Measurements from ENCODE around the gene APAF1. TPM values are rescaled to one million over a fixed set of nuclear protein-coding genes. Genes with fewer than 3 reads are reported as not detected.
"Not testable (repeated sequence)": the region's sequence is repeated elsewhere in the genome, so short reads cannot be mapped to it uniquely, and the experiment has no call there.

APAF1 gene
- total and polyA plus RNA-seq, 10 of the 15 experiments (the other 5 are each of a cell fraction or from before 2014, with no cell fraction given), result 4.2 to 19.1 (median 14.2) TPM

DNA sequence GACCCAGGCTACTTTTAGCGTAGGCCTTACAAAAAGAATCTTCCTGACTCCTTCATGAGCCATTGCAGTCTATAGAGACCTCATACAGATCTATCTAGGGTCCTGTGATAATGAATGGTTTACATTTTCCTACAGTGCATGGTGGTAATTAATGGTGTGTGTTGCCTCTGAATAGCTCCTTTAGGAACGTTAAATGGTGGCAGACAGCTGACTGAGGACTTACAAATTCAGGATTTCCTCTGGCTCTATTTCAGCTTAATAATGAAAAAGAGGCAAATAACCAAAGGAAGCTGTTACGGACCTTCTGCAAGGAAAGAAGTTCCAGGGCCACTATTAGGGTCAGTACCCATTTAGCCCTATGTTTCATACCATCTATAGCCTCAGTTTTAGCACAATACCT is 5.6 kb upstream of the APAF1 start:
- H3K27ac ChIP-seq (ENCODE audit: control insufficient read depth, insufficient read depth), result no peak overlapping the region
- ATAC-seq, result no peak
- no peak overlapping the region for H3K4me3 ChIP-seq
- H3K79me2 ChIP-seq (ENCODE audit: control insufficient read depth, insufficient read depth, low read length), result peaks cover 79% of the 10 kb centered on the region
- RAD21 ChIA-PET (ENCODE audit: unreplicated experiment), result interaction anchor here (0.8 to 1.2 kb wide), 2 partner anchors 27 to 45 kb away, joined by 3 read pairs; no protein-coding TSS in a partner anchor
- CTCF ChIA-PET, result interaction anchor here (1.0 to 3.7 kb wide), 8 partner anchors 8 to 74 kb away, joined by 3 to 13 read pairs (median 4); no protein-coding TSS in a partner anchor
- no peak for DNase-seq (ENCODE audit: low read depth, low spot score)
- no peak overlapping the region for H2AFZ ChIP-seq (ENCODE audit: control insufficient read depth, low read depth, low read length)
- FAIRE-seq, result no peak
- SMC1A ChIA-PET (ENCODE audit: uncharacterized antibody, unreplicated experiment), result interaction anchor here (0.9 to 6.4 kb wide), 4 partner anchors 11 to 73 kb away, joined by 4 to 54 read pairs (median 17); partner anchors contain the start of gene SLC25A3
- H3K27me3 ChIP-seq (replicated peaks in 1 of 2; ENCODE audit: control insufficient read depth in 2 of 2, insufficient read depth in 2 of 2, low read length in 1 of 2), result no peaks in the 10 kb centered on the region
- no peak overlapping the region for H3K4me2 ChIP-seq (ENCODE audit: control insufficient read depth, insufficient read depth)
- H3K4me1 ChIP-seq (ENCODE audit: control insufficient read depth, insufficient read depth, low read length), result peaks cover 20% of the 10 kb centered on the region
- BruUV-seq (replicated peaks), result no TSS peak
- POLR2A ChIA-PET, result interaction anchor here (0.6 to 8.6 kb wide), 6 partner anchors 12 to 45 kb away, joined by 3 to 49 read pairs (median 4); partner anchors contain the start of gene SLC25A3
- TF ChIP-seq RELB (IDR thresholded peaks at IDR 0.05; ENCODE audit: low read depth), result no peak
- TF ChIP-seq ZNF622 (IDR thresholded peaks at IDR 0.05), result no peak
- TF ChIP-seq, protein P1, sequence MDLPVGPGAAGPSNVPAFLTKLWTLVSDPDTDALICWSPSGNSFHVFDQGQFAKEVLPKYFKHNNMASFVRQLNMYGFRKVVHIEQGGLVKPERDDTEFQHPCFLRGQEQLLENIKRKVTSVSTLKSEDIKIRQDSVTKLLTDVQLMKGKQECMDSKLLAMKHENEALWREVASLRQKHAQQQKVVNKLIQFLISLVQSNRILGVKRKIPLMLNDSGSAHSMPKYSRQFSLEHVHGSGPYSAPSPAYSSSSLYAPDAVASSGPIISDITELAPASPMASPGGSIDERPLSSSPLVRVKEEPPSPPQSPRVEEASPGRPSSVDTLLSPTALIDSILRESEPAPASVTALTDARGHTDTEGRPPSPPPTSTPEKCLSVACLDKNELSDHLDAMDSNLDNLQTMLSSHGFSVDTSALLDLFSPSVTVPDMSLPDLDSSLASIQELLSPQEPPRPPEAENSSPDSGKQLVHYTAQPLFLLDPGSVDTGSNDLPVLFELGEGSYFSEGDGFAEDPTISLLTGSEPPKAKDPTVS (IDR thresholded peaks at IDR 0.05; ENCODE audit: low read depth, low read length), result no peak
- no peak for TF ChIP-seq ZSCAN29 (IDR thresholded peaks at IDR 0.05)
- TF ChIP-seq SKIL (IDR thresholded peaks at IDR 0.05; ENCODE audit: low read depth, poor library complexity, severe bottlenecking), result no peak
- TF ChIP-seq IRF4 (IDR thresholded peaks at IDR 0.05; ENCODE audit: low read depth, low read length), result no peak
- TF ChIP-seq JUND (IDR thresholded peaks at IDR 0.05; ENCODE audit: low read depth, low read length), result no peak
- no peak overlapping the region for H3K9ac ChIP-seq (ENCODE audit: control insufficient read depth, insufficient read depth, low read length)
- H3K9me3 ChIP-seq (replicated peaks; ENCODE audit: control insufficient read depth, insufficient read depth, low read length), result no peaks in the 10 kb centered on the region
- intact Hi-C loops (cut with micrococcal nuclease; ENCODE audit: unreplicated experiment), result no loop called here
- 0 out of 4 replicates have a peak, but pooled peaks cover 0 to 6% of the 10 kb centered on the region in 2 experiments for H3K36me3 ChIP-seq (ENCODE audit: control insufficient read depth in 2 of 2, insufficient read depth in 2 of 2, low read length in 1 of 2)
- peaks cover 3% of the 10 kb centered on the region; the same call in 1 of the 2 replicates for H4K20me1 ChIP-seq (ENCODE audit: control insufficient read depth, insufficient read depth)
- in situ Hi-C loops (cut with MboI), result no loop called here
- WGBS (ENCODE audit: insufficient coverage, insufficient replicate concordance, low lambda C conversion rate, missing lambda C conversion rate), result 96% methylated on average over 3 of the region's 3 CpGs

- DNase-seq (ENCODE audit: low read depth, low spot score); H2AFZ ChIP-seq (ENCODE audit: control insufficient read depth, low read depth, low read length); H3K36me3 ChIP-seq (ENCODE audit: control insufficient read depth in 2 of 2, insufficient read depth in 2 of 2, low read length in 1 of 2); ATAC-seq; FAIRE-seq; BruUV-seq (replicated peaks); H3K9me3 ChIP-seq (replicated peaks; ENCODE audit: control insufficient read depth, insufficient read depth, low read length); H3K27ac ChIP-seq (ENCODE audit: control insufficient read depth, insufficient read depth); H3K4me1 ChIP-seq (ENCODE audit: control insufficient read depth, insufficient read depth, low read length); H3K27me3 ChIP-seq (replicated peaks in 1 of 2; ENCODE audit: control insufficient read depth in 2 of 2, insufficient read depth in 2 of 2, low read length in 1 of 2); H4K20me1 ChIP-seq (ENCODE audit: control insufficient read depth, insufficient read depth); in situ Hi-C loops (cut with MboI): not testable (repeated sequence)
- ChIA-PET SMC1A (ENCODE audit: uncharacterized antibody, unreplicated experiment) (interaction anchor here (0.6 to 1.7 kb wide), 4 partner anchors 13 to 48 kb away, joined by 3 to 10 read pairs (median 4); partner anchors contain the start of gene SLC25A3), RAD21 (ENCODE audit: unreplicated experiment) (interaction anchor here (1.6 to 2.2 kb wide), 2 partner anchors 30 to 49 kb away, joined by 6 to 17 read pairs; partner anchors contain the start of gene SLC25A3), CTCF (interaction anchor here (1.4 to 1.7 kb wide), 2 partner anchors 26 to 30 kb away, joined by 3 to 4 read pairs; no protein-coding TSS in a partner anchor), POLR2A (interaction anchor here (0.7 to 2.2 kb wide), 5 partner anchors 21 to 799 kb away, joined by 3 to 15 read pairs (median 5); no protein-coding TSS in a partner anchor)
- Histone ChIP-seq H3K79me2 (ENCODE audit: control insufficient read depth, insufficient read depth, low read length) (peaks cover 86% of the 10 kb centered on the region), H3K9ac (ENCODE audit: control insufficient read depth, insufficient read depth, low read length) (peak overlapping the region; percentile 93), H3K4me2 (ENCODE audit: control insufficient read depth, insufficient read depth) (peak overlapping the region; percentile 72; the same call in 1 of the 2 replicates), H3K4me3 (peak overlapping the region; percentile 98)
- 100% methylated on average over 5 of the region's 5 CpGs for whole genome bisulfite sequencing (ENCODE audit: insufficient coverage, insufficient replicate concordance, low lambda C conversion rate, missing lambda C conversion rate)
- intact Hi-C loops (cut with micrococcal nuclease; ENCODE audit: unreplicated experiment), result loop anchor here (2.0 kb wide), 1 partner anchor 30 kb away; no protein-coding TSS in a partner anchor
These were observed 2.3 kb upstream of the APAF1 start for GRCh38 chr12:98642801-98643200.
